HG02943 (cell line): ENCODE results near the gene UNK.
"Not testable (repeated sequence)": the region's sequence is repeated elsewhere in the genome, so short reads cannot be mapped to it uniquely, and the experiment has no call there.

ENCODE experiments used
- ATAC-seq: cut with Tn5 transposase; IDR thresholded peaks from one replicate; pipeline ENCODE4 v1.9.1; 2021; ENCODE audit warnings: mild to moderate bottlenecking, low read depth, moderate library complexity; ENCODE audit not compliant: unreplicated experiment

The UNK gene

DNA sequence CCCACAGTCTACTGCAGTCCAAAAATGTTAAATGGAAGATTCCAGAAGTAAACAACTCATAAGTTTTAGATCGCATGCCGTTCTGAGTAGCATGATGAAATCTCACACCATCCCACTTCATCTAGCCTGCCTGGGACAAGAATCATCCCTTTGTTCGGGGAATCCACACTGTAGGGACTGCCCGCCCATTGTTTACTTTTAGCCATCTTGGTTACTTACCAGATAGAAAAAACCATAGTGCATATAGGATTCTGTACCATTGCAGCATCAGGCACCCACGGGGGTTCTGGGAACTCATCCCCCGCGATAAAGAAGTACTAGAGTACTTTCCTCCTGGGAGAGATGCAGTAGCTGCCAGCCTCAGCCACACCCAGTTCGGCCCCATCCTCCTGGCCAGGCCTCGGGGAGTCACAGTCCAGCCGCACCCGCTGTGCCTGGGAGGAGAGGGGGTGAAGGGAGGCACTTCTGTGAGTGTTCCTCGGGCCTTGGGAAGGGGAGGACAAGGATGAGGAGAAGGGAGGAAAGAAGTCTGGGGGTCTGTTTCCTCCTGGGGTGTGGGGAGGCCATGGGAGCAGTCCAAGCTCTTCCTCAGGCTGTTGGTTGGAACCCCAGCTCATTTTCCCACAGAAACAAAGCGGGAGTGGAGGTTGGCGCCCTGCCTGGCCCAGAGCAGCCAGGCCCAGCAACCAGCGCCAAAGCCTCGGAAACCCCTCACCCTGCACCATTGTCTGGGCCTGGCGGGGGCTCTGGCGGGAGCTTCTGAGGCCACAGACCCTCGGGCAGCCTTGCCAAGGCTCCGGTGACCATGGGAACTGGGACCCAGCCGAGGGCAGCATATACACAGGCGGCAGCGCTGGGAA is 84.9 kb downstream of the UNK start:
- ATAC-seq: no peak

DNA sequence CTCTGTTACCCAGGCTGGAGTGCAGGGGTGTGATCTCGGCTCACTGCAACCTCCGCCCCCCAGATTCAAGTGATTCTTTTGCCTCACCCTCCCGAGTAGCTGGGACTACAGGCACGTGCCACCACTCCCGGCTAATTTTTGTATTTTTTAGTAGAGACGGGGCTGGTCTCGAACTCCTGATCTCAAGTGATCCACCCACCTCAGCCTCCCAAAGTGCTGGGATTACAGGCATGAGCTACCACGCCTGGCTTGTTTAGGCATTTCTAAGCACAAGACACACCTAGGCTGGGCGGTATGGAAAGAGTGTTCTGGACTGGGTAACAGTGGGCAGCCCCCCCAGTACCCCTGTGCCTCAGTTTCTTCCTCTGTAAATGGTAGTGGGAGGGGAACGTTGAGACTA is 85.6 kb downstream of the UNK start:
- ATAC-seq: not testable (repeated sequence)

DNA sequence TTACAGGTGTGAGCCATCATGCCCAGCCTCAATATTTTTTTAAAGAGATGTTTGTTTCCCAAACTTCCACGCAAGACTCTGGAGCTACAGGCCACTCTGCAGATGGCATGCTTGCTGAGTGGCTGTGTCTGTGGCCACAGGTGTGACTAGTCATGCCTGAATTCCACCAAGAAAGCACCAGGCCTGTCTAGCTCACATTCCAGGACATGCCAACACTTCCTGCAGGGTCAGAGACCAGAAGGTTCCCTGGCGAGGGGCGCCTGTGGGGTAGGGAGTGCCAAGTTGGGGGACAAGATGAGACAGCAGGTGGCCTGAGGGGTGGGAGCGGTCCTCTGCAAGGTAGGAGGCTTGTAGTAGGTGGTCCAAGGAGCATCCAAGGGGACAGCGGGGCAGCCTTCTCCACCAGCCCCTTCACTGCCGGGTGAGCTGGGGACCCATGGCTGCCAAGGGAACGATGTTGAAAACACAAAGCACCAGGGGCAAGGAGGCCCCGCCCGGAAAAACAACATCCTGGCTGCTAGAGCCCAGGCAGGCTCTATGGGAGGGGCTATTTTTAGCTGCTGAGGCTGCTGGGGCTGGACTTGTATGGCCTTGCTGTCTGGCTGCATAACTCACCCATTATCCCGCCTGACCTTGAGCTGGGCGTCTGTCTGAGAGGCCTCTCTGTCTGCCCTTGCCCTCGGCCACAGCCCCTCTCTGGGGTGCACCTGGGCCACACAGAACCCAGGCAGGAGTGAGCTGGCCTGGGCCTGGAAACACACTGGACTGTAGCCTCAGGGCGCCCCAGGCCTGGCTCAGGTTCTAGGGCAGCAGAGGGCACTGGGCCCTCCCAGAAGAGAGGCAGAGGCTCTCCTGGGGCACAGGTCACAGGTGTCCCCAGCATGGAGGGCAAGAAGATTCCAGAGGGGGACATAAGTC is 88.1 kb downstream of the UNK start:
- ATAC-seq: no peak

DNA sequence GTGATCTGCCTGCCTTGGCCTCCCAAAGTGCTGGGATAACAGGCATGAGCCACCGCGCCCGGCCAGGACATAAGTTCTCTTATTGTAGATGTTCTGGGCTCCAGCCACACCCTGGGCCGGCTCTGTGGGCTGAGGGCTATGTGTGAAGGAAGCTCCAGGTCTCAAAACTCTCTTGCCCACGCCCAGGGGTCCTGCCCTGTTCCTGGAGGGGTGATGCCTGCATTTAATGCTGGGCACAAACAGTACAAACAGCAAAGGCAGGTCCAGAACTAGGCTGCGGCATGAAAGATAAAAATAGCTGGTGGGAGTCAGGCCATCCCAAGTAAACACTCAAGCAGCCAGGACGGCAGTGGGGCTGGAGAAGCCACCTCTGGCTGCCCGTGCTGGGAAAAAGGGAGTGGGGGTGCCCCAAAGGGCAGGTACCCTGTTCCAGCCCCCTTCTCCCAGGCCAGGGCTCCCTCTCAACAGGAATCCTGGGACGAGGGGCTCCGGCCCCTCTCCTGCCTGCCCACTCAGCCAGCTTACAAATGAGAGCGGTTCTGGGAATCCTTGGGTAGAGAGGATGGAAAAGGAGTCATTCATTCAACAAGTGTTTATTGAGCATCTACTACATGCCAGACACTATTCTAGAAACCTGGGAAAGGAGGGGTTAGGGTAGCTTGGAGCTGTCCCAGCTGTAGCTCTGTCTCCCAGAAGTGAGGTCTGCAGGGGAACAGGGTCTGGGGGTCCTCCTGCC is 89.1 kb downstream of the UNK start:
- no peak for ATAC-seq

DNA sequence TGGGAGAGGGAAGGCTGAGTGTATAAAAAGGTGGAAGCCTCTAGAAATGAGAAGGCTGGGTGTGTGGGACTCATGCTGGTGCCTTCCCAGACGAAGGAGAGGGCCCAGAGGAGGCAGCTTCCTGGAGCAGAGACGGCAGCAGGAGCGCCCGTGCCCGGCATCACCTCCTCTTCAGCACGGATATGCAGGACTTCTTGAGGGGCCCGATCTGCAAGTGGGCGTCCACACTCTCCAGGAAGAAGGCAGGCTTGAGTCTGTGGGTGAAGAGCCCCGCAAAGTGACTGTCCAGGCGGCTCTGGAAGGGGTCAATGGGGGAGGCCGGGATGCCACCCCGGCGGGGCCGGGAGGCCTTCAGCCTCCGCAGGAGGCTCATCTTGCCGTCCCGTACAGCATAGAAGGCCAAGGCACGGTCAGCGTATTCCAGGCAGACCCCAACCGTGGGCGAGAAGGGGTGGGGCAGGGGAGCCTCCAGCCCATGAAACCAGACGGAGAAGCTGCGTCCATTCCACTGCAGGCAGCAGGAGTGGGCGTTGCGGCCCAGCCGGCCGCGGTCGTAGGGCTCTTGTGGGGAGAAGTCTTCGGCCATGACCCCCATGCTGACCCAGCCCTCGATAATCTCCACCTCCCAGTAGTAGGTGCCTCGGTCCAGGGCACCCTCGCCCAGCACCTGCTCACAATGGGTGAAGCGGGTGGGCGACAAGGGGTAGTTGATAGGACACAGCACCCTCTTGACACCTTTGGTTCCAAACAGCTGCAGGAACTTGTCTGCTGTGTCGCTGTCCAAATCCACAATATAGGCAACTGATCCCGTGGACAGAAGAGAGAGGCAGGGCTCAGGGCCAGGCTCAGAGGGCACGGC is 89.9 kb downstream of the UNK start:
- ATAC-seq: no peak
